HG03045 (cell line): ENCODE measurements around the gene H2AZ2.
"Not testable (repeated sequence)": the region's sequence is repeated elsewhere in the genome, so short reads cannot be mapped to it uniquely, and the experiment has no call there.

ENCODE experiments used
- ATAC-seq: cut with Tn5 transposase; IDR thresholded peaks from one replicate; pipeline ENCODE4 v1.9.1; 2021; ENCODE audit warnings: mild to moderate bottlenecking, moderate library complexity; ENCODE audit not compliant: unreplicated experiment

Gene H2AZ2

DNA sequence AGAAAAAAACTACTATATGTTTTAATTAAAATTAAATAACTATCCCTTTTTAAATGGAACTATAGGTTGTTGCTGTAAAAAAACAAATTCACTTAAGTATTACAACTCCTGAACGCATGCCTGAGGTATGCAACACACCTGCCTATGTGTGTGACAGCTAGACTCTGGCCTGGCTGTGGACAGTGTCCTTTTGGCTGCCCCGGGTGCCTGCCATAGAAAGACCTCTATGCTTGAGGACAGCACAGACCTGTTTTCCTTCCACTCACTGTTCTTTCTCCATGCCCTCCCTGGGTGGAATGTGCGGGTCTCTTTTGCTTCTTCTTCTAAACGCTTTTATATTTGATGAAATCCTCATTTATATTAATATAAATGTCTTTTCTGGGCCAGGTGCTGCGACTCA lies 57.9 kb downstream of the H2AZ2 start:
- no peak for ATAC-seq

DNA sequence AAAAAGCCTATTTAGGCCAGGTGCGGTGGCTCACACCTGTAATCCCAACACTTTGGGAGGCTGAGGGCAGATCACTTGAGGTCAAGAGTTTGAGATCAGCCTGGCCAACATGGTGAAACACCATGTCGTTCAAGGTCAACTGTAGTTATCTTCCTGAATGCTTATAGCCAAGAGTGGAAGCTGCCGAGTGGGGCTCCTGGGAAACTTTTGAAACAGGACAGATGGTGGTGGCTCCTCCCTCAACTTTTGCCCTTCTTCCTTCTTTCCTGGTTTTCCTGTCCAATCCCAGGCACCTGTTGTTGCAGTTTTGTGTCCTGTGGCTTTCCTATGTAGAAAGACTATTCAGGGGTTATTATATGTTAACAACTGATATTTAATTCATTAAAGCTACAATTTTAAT lies 60.1 kb downstream of the H2AZ2 start:
- ATAC-seq: no peak

DNA sequence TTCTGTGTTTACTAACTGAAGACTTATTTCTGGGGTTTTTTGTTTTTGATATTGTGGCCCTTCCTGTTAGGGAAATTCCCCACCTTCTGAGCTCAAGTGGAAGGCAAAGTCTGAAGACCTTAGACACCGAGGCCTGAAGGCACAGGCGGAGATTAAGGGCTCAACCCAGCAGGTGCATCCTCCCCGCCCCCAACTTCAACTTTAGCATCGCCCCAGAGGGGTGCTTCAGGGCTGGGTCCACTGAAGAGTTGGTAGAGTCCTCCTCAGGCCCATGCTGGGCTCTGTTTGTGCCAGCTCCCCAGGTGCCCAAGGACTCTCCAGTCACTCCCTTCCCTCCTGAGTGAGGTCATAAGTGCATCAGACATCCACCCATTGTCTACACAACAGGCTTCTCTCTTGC lies 60.8 kb downstream of the H2AZ2 start:
- ATAC-seq: no peak

DNA sequence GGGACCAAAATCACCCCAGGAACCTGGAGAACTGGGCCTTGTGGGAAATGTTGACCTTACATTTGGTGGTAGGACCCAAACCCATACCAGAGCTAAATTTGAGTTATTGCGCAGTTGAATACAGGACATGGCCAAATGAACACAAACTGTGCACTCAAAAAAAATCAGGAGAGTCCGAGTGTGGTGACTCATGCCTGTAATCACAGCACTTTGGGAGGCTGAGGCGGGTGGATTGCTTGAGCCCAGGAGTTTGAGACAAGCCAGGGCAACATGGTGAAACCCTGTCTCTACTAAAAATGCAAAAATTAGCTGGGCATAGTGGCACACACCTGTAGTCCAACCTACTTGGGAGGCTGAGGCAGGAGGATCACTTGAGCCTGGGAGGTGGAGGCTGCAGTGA lies 62.7 kb downstream of the H2AZ2 start:
- not testable (repeated sequence) for ATAC-seq

DNA sequence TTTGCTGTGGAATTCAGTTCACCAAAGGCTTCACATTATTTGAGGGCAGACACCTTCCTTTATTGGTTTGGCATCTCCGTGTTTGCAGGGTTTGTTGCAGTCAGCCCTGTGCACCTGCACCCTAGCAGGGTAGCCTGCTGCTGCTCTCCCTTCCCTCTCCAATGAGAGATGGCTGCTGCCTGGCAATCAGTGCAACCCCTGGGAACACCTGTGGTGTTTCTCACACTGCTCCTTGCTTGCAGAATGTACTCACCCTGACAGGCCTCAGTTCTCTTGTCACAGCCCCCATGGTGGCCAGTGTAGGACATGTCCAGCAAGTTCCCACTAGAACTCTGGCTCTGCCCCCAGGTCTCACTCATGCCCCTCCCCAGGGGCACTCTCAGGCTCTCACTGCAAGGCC lies 63.5 kb downstream of the H2AZ2 start:
- ATAC-seq: no peak

DNA sequence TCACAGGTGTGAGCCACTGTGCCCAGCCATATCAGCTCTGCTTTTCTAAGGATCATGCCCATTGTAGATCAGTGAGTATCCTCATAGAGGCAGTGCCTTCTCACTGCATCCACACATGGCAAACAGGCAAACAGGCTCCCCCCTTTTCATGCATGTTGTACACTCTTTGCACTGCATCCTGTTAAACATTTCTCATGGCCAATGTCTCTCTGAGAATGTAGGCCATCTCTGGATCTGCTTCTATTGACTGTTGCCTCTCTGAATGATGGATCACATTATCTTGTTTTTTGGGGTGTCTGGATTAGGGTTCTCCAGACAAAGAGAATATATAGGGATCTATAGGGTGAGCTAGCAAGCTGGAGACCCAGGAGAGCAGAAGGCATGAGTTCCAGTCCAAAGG lies 64.5 kb downstream of the H2AZ2 start:
- no peak for ATAC-seq

DNA sequence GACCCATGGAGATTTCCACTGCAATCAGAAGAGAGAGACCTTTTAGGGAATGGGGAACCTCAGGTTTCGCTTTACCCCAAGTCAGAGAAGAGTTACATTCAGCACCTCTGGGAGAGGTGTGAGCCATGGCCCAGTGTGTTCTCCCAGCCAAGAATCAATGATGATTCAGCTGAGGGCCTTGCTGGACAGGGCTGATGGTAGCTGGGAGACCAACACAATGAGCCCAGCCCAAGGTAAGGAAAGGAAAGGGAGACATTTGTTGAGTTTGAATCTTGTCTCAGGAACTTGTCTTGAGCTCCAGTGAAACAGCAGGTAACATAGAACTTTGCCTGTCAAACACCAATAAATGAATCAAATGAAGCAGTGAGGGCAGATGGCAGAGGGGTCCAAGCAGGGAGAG lies 65.4 kb downstream of the H2AZ2 start:
- no peak for ATAC-seq
